IMR-90 (cell line): ENCODE measurements around the gene P2RX3. TPM values are rescaled to one million over a fixed set of nuclear protein-coding genes. Genes with fewer than 3 reads are reported as not detected.
"Not testable (repeated sequence)": the region's sequence is repeated elsewhere in the genome, so short reads cannot be mapped to it uniquely, and the experiment has no call there.

Experiments
- ATAC-seq: fragments of 200-7000 bp; cut with Tn5 transposase; 2 replicates; pipeline ENCODE4 v1.9.1; 2020; ENCODE audit warnings: low read depth, mild to moderate bottlenecking, moderate library complexity
- BruUV-seq: library from RNA; stranded (reverse); fragments of 400-500 nt; replicated peaks from 2 replicates; lab custom pipeline; 2021; lab: Mats Ljungman, UMichigan
- CTCF ChIA-PET: fragments of 300-600 bp; formaldehyde crosslinking; extraction: SDS; loops from one replicate; lab custom pipeline; 2021; ENCODE audit warnings: antibody characterized with exemption; lab: Yijun Ruan, JAX
- POLR2A ChIA-PET: fragments of 300-600 bp; sonication (Branson Sonifier 250); formaldehyde crosslinking; loops from one replicate; lab custom pipeline; 2022; ENCODE audit warnings: antibody characterized with exemption; ENCODE audit not compliant: unreplicated experiment; lab: Charles Lee
- DNase-seq: peaks from one replicate; pipeline ENCODE4 v3.0.0; 2013
- H2AFZ ChIP-seq: replicated peaks from 2 replicates; pipeline ENCODE3; 2013; ENCODE audit warnings: low read length, mild to moderate bottlenecking; ENCODE audit not compliant: poor library complexity
- H2AK5ac ChIP-seq: 2 replicates; pipeline ENCODE4 v1.6.1; 2013; ENCODE audit warnings: low read depth, low read length, inconsistent platforms
- H2AK9ac ChIP-seq: replicated peaks from 2 replicates; pipeline ENCODE3; 2013; ENCODE audit warnings: mild to moderate bottlenecking, low read depth, low read length, moderate library complexity; ENCODE audit not compliant: poor library complexity
- H2BK120ac ChIP-seq: 2 replicates; pipeline ENCODE4 v1.6.1; 2013; ENCODE audit warnings: low read depth, low read length, inconsistent platforms
- H2BK15ac ChIP-seq: 3 replicates; pipeline ENCODE4 v1.6.1; 2013; ENCODE audit warnings: low read depth, low read length, inconsistent platforms
- H2BK20ac ChIP-seq: 2 replicates; pipeline ENCODE4 v1.6.1; 2013; ENCODE audit warnings: low read depth, mild to moderate bottlenecking, inconsistent platforms, low read length, moderate library complexity
- H2BK5ac ChIP-seq: 2 replicates; pipeline ENCODE4 v1.6.1; 2013; ENCODE audit warnings: mild to moderate bottlenecking, low read depth, low read length, inconsistent platforms; ENCODE audit not compliant: poor library complexity, severe bottlenecking
- H3K14ac ChIP-seq: replicated peaks from 2 replicates; pipeline ENCODE4 v1.6.1; 2013; ENCODE audit warnings: low read depth, low read length, inconsistent platforms
- H3K18ac ChIP-seq: 2 replicates; pipeline ENCODE4 v1.6.1; 2013; ENCODE audit warnings: low read depth, low read length, control low read depth
- H3K23ac ChIP-seq: 2 replicates; pipeline ENCODE4 v1.6.1; 2013; ENCODE audit warnings: low read depth, low read length, inconsistent platforms
- H3K27ac ChIP-seq: 2 replicates; pipeline ENCODE4 v1.5.1; 2013; ENCODE audit warnings: mild to moderate bottlenecking, control low read depth, low read length; ENCODE audit not compliant: insufficient read depth
- H3K27me3 ChIP-seq: 2 replicates; pipeline ENCODE4 v1.6.1; 2013; ENCODE audit warnings: low read length; ENCODE audit not compliant: control insufficient read depth, insufficient read depth
- H3K36me3 ChIP-seq: 2 replicates; pipeline ENCODE4 v1.6.1; 2013; ENCODE audit warnings: low read length, mixed read lengths; ENCODE audit not compliant: control insufficient read depth, insufficient read depth
- H3K4ac ChIP-seq: 2 replicates; pipeline ENCODE4 v1.6.1; 2013; ENCODE audit warnings: low read depth, low read length, inconsistent platforms
- H3K4me1 ChIP-seq: 2 replicates; pipeline ENCODE4 v1.6.1; 2013; ENCODE audit warnings: low read length, mixed read lengths; ENCODE audit not compliant: control insufficient read depth, insufficient read depth
- H3K4me2 ChIP-seq: 2 replicates; pipeline ENCODE4 v1.6.1; 2013; ENCODE audit warnings: low read depth, mild to moderate bottlenecking, control low read depth, low read length, moderate library complexity
- H3K4me3 ChIP-seq: 2 replicates; pipeline ENCODE4 v1.5.1; 2013; ENCODE audit warnings: low read depth, mild to moderate bottlenecking, control low read depth, low read length, moderate library complexity; ENCODE audit not compliant: insufficient read depth
- H3K56ac ChIP-seq: 2 replicates; pipeline ENCODE4 v1.6.1; 2013; ENCODE audit warnings: low read length, inconsistent platforms; ENCODE audit not compliant: insufficient read depth; ENCODE audit errors: extremely low read depth
- H3K79me1 ChIP-seq, 2 experiments: 2 replicates each; pipeline ENCODE4 v1.6.1; 2013; ENCODE audit warnings: low read length in 2 of 2, inconsistent platforms in 1 of 2, low read depth in 1 of 2
- H3K9ac ChIP-seq: 2 replicates; pipeline ENCODE4 v1.6.1; 2013; ENCODE audit warnings: low read depth, low read length, control low read depth
- H3K9me1 ChIP-seq: 2 replicates; pipeline ENCODE4 v1.6.1; 2013; ENCODE audit warnings: low read length, inconsistent platforms; ENCODE audit not compliant: insufficient read depth
- H3K9me3 ChIP-seq: 2 replicates; pipeline ENCODE4 v1.6.1; 2013; ENCODE audit warnings: low read length; ENCODE audit not compliant: control insufficient read depth, insufficient read depth
- H4K20me1 ChIP-seq: 2 replicates; pipeline ENCODE4 v1.6.1; 2013; ENCODE audit warnings: low read length, inconsistent platforms; ENCODE audit not compliant: insufficient read depth
- H4K5ac ChIP-seq: 2 replicates; pipeline ENCODE4 v1.6.1; 2013; ENCODE audit warnings: mild to moderate bottlenecking, low read depth, low read length, control low read depth
- H4K8ac ChIP-seq, 2 experiments: 2 replicates each; pipeline ENCODE4 v1.6.1; 2013; ENCODE audit warnings: low read depth in 2 of 2, low read length in 2 of 2, control low read depth in 1 of 2, inconsistent platforms in 1 of 2
- H4K91ac ChIP-seq: 2 replicates; pipeline ENCODE4 v1.6.1; 2013; ENCODE audit warnings: low read depth, low read length, inconsistent platforms; ENCODE audit not compliant: insufficient read depth
- WGBS, 2 experiments: methylation state at CpG; one replicate each; pipeline versions ENCODE4 v1.1.5 to v1.1.7; 2013; ENCODE audit warnings: missing lambda C conversion rate in 2 of 2; ENCODE audit not compliant: insufficient read length in 1 of 2; ENCODE audit errors: extremely low coverage in 2 of 2; 5-methylcytosine and 5-hydroxymethylcytosine counted together
- dilution Hi-C: fragments of 300-500 bp; cut with HindIII; formaldehyde crosslinking; loops from one replicate; pipeline ENCODE4 v1.14.3; 2018; ENCODE audit warnings: low sequenced_read_pairs; ENCODE audit not compliant: unreplicated experiment
- in situ Hi-C: fragments of 300-500 bp; cut with MboI; formaldehyde crosslinking; loops from 3 replicates; pipeline ENCODE4 v1.14.3; 2019; ENCODE audit warnings: low sequenced_read_pairs, inconsistent platforms, mixed read lengths
- intact Hi-C: fragments of 100-400 bp; cut with micrococcal nuclease; formaldehyde crosslinking; loops from 2 replicates; pipeline ENCODE4 v1.10.0; 2022
- polyA plus RNA-seq, 3 experiments: library from polyadenylated mRNA; depleted of rRNA; stranded (reverse); fragments of >200 nt; gene quantifications; 2 replicates each; pipeline ENCODE4 v1.2.3, GENCODE V29; 2012; ENCODE audit warnings: low replicate concordance in 1 of 3
- total RNA-seq: library from RNA; depleted of rRNA; stranded (reverse); fragments of >200 nt; gene quantifications from 2 replicates; pipeline ENCODE4 v1.2.3, GENCODE V29; 2012

Gene P2RX3
- total and polyA plus RNA-seq, 2 of the 4 experiments (the other 2 are of a cell fraction) = not detected

DNA sequence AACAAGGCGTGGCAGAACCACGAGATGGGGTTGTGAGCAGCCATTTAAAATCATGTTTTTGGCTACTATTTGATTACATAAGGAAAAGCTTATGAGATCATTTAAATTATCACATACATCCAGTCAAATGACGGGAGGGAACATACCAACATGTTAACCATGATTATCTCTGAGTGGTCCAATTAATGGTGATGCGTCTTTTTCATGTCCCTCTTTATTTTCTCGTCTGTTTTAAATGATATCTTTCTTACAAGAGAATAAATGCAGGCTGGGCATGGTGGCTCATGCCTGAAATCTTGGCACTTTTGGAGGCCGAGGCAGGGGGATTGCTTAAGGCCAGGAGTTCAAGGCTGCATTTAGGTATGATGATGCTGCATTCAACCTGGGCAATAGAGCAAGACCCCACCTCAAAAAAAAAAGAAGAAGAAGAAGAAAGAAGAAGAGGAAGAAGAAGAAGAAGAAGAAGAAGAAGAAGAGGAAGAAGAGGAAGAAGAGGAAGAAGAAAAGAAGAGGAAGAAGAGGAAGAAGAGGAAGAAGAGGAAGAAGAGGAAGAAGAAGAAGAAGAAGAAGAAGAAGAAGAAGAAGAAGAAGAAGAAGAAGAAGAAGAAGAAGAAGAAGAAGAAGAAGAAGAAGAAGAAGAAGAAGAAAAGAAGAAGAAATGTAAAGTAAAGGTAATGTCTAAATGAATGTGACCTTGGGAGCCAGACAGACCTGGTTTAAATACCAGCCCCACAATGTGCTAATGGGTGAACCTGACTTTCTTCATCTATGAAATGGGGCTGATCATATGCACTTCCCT is 65.0 kb downstream of the P2RX3 start:
- CTCF ChIA-PET, POLR2A ChIA-PET: not testable (repeated sequence)

More for the DNA sequence above, 65.0 kb downstream of the P2RX3 start:
- H3K4me1 ChIP-seq, in situ Hi-C loops, dilution Hi-C loops, H4K5ac ChIP-seq, ATAC-seq, BruUV-seq, H3K9me3 ChIP-seq, H3K4me2 ChIP-seq, H2BK15ac ChIP-seq, H3K9me1 ChIP-seq, H3K23ac ChIP-seq, DNase-seq, H3K14ac ChIP-seq, H2AK9ac ChIP-seq, H3K79me1 ChIP-seq, H2BK20ac ChIP-seq, H3K27ac ChIP-seq, H4K91ac ChIP-seq, intact Hi-C loops, H2AK5ac ChIP-seq, H3K18ac ChIP-seq, H3K56ac ChIP-seq, H3K4ac ChIP-seq, H3K4me3 ChIP-seq, H3K9ac ChIP-seq, H4K8ac ChIP-seq, H2BK120ac ChIP-seq, H4K20me1 ChIP-seq, H2AFZ ChIP-seq, H2BK5ac ChIP-seq: not testable (repeated sequence)
- 100% methylated on average over 1 of the region's 6 CpGs; no CpG with 5 or more reads in 1 of the 2 experiments for WGBS, 2 experiments
- peaks cover 21% of the 10 kb centered on the region for H3K27me3 ChIP-seq
- H3K36me3 ChIP-seq = peaks cover 10% of the 10 kb centered on the region
